Prostate gland (tissue), 2 donors: ENCODE measurements around the gene SANBR. TPM values are rescaled to one million over a fixed set of nuclear protein-coding genes. Genes with fewer than 3 reads are reported as not detected.
"Not testable (repeated sequence)": the region's sequence is repeated elsewhere in the genome, so short reads cannot be mapped to it uniquely, and the experiment has no call there.

Experiments
- DNase-seq: peaks from one replicate; pipeline ENCODE4 v3.0.0-alpha.2; 2019; ENCODE audit warnings: low spot score
- H3K27ac ChIP-seq, 2 donors: fragments of 200-600 bp; sonication (generic); 2 replicates each; pipeline ENCODE4 v1.5.1; 2017 to 2019
- H3K27me3 ChIP-seq: fragments of 200-600 bp; sonication (generic); replicated peaks from 2 replicates; pipeline ENCODE4 v1.5.1; 2019; ENCODE audit not compliant: insufficient read depth
- H3K36me3 ChIP-seq, 2 donors: fragments of 200-600 bp; sonication (generic); 1 replicate in 1 of 2; 2 replicates in 1 of 2; pipeline versions ENCODE4 v1.5.1 to v1.8.1; 2017 to 2019
- H3K4me1 ChIP-seq: fragments of 200-600 bp; sonication (generic); replicated peaks from 2 replicates; pipeline ENCODE4 v1.5.1; 2019
- H3K4me3 ChIP-seq, 2 donors: fragments of 200-600 bp; sonication (generic); 2 replicates each; pipeline ENCODE4 v1.5.1; 2017 to 2019
- H3K9me3 ChIP-seq: fragments of 200-600 bp; sonication (generic); 2 replicates; pipeline ENCODE4 v1.5.1; 2017
- POLR2A ChIP-seq: fragments of 450-650 bp; IDR thresholded peaks from one replicate; pipeline ENCODE4 v1.6.1; 2016; ENCODE audit warnings: antibody characterized with exemption, mild to moderate bottlenecking
- POLR2AphosphoS5 ChIP-seq: sonication (generic); formaldehyde crosslinking; IDR thresholded peaks from one replicate; pipeline ENCODE4 v1.6.1; 2017; ENCODE audit warnings: antibody characterized with exemption
- WGBS: methylation state at CpG from one replicate; pipeline ENCODE4 v1.1.5; 2018; 5-methylcytosine and 5-hydroxymethylcytosine counted together
- intact Hi-C: fragments of 100-400 bp; cut with DNase I; formaldehyde crosslinking; loops from one replicate; pipeline ENCODE4 v1.14.2; 2022
- total RNA-seq, 2 donors: library from RNA; depleted of rRNA; stranded (reverse); fragments of >200 nt; gene quantifications; one replicate each; pipeline ENCODE4 v1.1.0, GENCODE V29; 2016
- TF ChIP-seq, protein P1 (sequence below), 4 experiments: fragments of 200-600 bp in 2 of 4; fragments of 450-650 bp in 2 of 4; sonication (generic) in 2 of 4; IDR thresholded peaks; 1 replicate in 3 of 4; 2 replicates in 1 of 4; pipeline ENCODE4 v1.5.1; 2016 to 2019; ENCODE audit warnings: antibody characterized with exemption in 4 of 4, mild to moderate bottlenecking in 2 of 4, moderate library complexity in 2 of 4

The SANBR gene
- total RNA-seq, 2 donors from 2014 or later, result 4.8 to 7.7 TPM

DNA sequence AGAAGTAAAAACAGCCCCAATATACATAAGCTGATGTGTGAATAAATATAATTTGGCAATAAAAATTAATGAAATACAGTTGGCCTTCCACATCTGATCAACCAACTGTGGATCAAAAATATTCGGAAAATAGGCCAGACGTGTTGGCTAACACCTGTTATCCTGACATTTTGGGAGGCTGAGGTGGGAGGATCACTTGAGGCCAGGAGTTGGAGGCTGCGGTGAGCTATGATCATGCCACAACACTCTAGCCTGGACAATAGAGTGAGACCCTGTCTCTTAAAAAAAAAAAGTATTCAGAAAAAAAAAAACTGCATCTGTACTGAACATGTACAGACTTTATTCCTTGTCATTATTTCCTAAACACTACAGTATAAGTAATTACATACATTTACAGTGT lies 36.1 kb upstream of the SANBR start:
- intact Hi-C loops, result no loop called here

DNA sequence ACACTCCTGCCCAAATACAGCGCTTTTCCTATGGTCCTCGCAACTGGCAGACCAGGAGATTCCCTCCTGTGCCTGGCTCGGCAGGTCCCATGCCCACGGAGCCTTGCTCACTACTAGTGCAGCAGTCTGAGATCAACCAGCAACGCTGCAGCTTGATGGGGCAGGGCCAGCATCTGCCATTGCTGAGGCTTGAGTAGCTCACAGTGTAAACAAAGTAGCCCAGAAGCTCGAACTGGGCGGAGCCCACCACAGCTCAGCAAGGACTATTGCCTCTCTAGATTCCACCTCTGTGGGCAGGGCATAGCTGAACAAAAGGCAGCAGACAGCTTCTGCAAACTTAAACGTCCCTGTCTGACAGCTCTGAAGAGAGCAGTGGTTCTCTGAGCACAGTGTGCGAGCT lies 31.1 kb upstream of the SANBR start:
- WGBS, result 88% methylated on average over 9 of the region's 9 CpGs
- H3K4me1 ChIP-seq, H3K9me3 ChIP-seq, H3K27me3 ChIP-seq, H3K4me3 ChIP-seq, DNase-seq, H3K36me3 ChIP-seq, intact Hi-C loops: not testable (repeated sequence)
- H3K27ac ChIP-seq, result peak overlapping the region in 1 of 2 donors; percentile 62

More for the DNA sequence above, 36.1 kb upstream of the SANBR start:
- TF ChIP-seq, protein P1, sequence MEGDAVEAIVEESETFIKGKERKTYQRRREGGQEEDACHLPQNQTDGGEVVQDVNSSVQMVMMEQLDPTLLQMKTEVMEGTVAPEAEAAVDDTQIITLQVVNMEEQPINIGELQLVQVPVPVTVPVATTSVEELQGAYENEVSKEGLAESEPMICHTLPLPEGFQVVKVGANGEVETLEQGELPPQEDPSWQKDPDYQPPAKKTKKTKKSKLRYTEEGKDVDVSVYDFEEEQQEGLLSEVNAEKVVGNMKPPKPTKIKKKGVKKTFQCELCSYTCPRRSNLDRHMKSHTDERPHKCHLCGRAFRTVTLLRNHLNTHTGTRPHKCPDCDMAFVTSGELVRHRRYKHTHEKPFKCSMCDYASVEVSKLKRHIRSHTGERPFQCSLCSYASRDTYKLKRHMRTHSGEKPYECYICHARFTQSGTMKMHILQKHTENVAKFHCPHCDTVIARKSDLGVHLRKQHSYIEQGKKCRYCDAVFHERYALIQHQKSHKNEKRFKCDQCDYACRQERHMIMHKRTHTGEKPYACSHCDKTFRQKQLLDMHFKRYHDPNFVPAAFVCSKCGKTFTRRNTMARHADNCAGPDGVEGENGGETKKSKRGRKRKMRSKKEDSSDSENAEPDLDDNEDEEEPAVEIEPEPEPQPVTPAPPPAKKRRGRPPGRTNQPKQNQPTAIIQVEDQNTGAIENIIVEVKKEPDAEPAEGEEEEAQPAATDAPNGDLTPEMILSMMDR (IDR thresholded peaks at IDR 0.05), result no peak
- TF ChIP-seq POLR2AphosphoS5, result no peak
- TF ChIP-seq POLR2A, result no peak
- WGBS, result 99% methylated on average over 3 of the region's 3 CpGs
- no peak overlapping the region for H3K4me3 ChIP-seq
- H3K27ac ChIP-seq, result no peak overlapping the region
- no peaks in the 10 kb centered on the region for H3K9me3 ChIP-seq
- no peaks in the 10 kb centered on the region for H3K4me1 ChIP-seq
- no peaks in the 10 kb centered on the region for H3K27me3 ChIP-seq
- H3K36me3 ChIP-seq, result peaks cover 0 to 2% of the 10 kb centered on the region in 2 donors
- no peak for DNase-seq

DNA sequence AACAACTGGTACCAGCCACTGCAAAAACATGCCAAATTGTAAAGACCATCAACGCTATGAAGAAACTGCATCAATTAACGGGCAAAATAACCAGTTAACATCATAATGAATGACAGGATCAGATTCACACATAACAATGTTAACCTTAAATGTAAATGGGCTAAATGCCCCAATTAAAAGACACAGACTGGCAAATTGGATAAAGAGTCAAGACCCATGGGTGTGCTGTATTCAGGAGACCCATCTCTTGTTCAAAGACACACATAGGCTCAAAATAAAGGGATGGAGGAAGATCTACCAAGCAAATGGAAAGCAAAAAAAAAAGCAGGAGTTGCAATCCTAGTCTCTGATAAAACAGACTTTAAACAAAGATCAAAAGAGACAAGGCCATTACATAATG lies 29.0 kb upstream of the SANBR start:
- intact Hi-C loops, H3K9me3 ChIP-seq, H3K4me3 ChIP-seq, H3K4me1 ChIP-seq, DNase-seq, H3K36me3 ChIP-seq, H3K27me3 ChIP-seq: not testable (repeated sequence)
- WGBS, result 85% methylated on average over 2 of the region's 2 CpGs
- H3K27ac ChIP-seq, result peak overlapping the region; percentile 23 to 82

DNA sequence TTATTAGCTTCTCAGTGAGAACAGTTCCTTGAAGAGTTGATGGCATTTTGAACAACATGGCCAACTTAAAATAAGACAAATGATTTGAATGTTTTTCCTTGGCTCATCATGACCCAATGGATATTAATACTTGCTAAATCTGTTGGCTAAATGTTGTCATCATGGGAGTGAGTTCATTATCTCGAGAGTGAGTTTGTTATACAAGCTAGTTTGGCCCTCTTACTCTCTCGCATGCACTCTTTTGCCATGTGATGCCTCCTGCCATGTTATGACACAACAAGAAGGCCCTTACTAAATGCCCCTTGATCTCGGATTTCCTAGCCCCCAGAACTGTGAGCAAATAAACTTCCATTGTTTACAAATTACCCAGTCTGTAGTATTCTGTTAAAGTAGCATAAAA lies 22.9 kb upstream of the SANBR start:
- Histone ChIP-seq H3K9me3 (no peaks in the 10 kb centered on the region), H3K27ac (peak overlapping the region; percentile 7 to 77), H3K4me3 (no peak overlapping the region), H3K36me3 (no peaks in the 10 kb centered on the region), H3K27me3 (no peaks in the 10 kb centered on the region), H3K4me1 (no peaks in the 10 kb centered on the region)
- TF ChIP-seq POLR2AphosphoS5, result no peak
- no peak for TF ChIP-seq POLR2A
- TF ChIP-seq, protein P1 (IDR thresholded peaks at IDR 0.05), result no peak
- 71% methylated on average over 3 of the region's 3 CpGs for WGBS
- no peak for DNase-seq
- intact Hi-C loops, result no loop called here

DNA sequence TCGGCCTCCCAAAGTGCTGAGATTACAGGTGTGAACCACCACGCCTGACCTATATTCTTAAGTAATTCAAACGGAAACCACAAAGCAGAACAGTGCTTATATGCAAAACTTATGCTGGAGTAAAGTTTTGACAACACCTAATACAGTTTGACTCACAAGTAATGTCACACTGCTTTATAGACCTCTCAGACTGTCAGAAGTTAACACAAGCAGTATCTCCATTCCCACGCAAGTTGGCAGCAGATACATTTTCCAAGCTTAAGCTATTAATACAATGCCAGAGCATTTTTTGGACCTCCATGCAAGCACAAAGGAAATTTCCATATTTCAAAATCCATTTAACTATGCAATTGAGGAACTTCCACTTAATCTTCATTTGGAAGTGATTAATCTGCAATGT lies 21.0 kb upstream of the SANBR start:
- intact Hi-C loops, result no loop called here
- Histone ChIP-seq H3K36me3 (no peaks in the 10 kb centered on the region), H3K4me3 (no peak overlapping the region), H3K9me3 (no peaks in the 10 kb centered on the region), H3K4me1 (no peaks in the 10 kb centered on the region), H3K27me3 (no peaks in the 10 kb centered on the region), H3K27ac (peak overlapping the region in 1 of 2 donors; percentile 77)
- WGBS, result 71% methylated on average over 4 of the region's 4 CpGs
- TF ChIP-seq, protein P1 (IDR thresholded peaks at IDR 0.05), result no peak
- peak; percentile 15 for TF ChIP-seq POLR2AphosphoS5
- no peak for DNase-seq

DNA sequence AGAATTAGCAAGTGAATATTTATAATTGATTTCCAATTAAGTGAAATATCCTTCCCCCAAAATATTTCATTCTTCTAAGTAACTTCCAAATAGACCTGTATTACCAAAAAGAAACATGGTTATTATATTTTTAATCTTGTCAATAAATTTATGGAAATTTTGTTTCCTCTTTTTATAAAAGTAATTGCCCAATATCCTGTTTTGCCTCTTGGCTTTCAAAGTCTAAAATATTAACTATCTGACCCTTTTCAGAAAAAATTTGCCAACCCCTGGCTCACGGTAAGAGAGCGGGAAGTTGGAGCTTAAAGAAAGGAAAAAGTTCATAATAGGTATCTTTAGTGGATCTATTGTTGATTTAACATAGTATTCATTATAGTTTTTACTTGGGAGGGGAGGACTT lies 20.4 kb upstream of the SANBR start:
- Histone ChIP-seq H3K4me1 (no peaks in the 10 kb centered on the region), H3K9me3 (no peaks in the 10 kb centered on the region), H3K36me3 (no peaks in the 10 kb centered on the region), H3K27me3 (no peaks in the 10 kb centered on the region), H3K4me3 (no peak overlapping the region), H3K27ac (peak overlapping the region in 1 of 2 donors; percentile 77)
- TF ChIP-seq POLR2AphosphoS5, result no peak
- TF ChIP-seq, protein P1 (IDR thresholded peaks at IDR 0.05), result no peak
- no peak for TF ChIP-seq POLR2A
- intact Hi-C loops, result no loop called here
- 43% methylated on average over 2 of the region's 2 CpGs for WGBS
- no peak for DNase-seq
